ENCODE data around the gene CEP63. TPM values are rescaled to one million over a fixed set of nuclear protein-coding genes. Genes with fewer than 3 reads are reported as not detected.

The CEP63 gene
- total and polyA plus RNA-seq, 2 of the 8 experiments (the other 6 are each of a cell fraction or from before 2014, with no cell fraction given): 5.3 to 18.2 TPM

GRCh38 chr3:134471521-134472193, 14.2 kb upstream of the CEP63 start:
- Histone ChIP-seq H4K91ac (replicated peaks; ENCODE audit: insufficient read length, low read length) (no peak overlapping the region), H3K14ac (ENCODE audit: insufficient read length) (no peak overlapping the region), H3K27me3 (replicated peaks in 1 of 4; ENCODE audit: control insufficient read depth in 3 of 4, extremely low read depth in 1 of 4, insufficient read depth in 3 of 4, low read length in 3 of 4) (no peaks in the 10 kb centered on the region; a peak in 1 of 7 replicates), H3K79me1 (ENCODE audit: low read depth, low read length) (no peaks in the 10 kb centered on the region), H4K8ac (ENCODE audit: extremely low read depth, insufficient read depth, low read length) (no peak overlapping the region), H3K9ac (replicated peaks in 1 of 4; ENCODE audit: extremely low read depth in 1 of 4, low read depth in 3 of 4, low read length in 3 of 4) (no peak overlapping the region), H3K18ac (ENCODE audit: extremely low read depth, low read length) (no peak overlapping the region), H4K20me1 (replicated peaks in 1 of 2; ENCODE audit: control insufficient read depth in 1 of 2, insufficient read depth in 2 of 2, low read length in 2 of 2) (peaks cover 0 to 2% of the 10 kb centered on the region in 2 experiments), H2BK12ac (ENCODE audit: low read depth, low read length) (no peak overlapping the region; the same call in 1 of the 2 replicates), H3K23ac (ENCODE audit: insufficient read length) (no peak overlapping the region), H4K5ac (ENCODE audit: insufficient read length, low read depth, low read length) (no peak overlapping the region), H3K9me3 (ENCODE audit: insufficient read depth in 2 of 2, low read depth in 1 of 2, low read length in 1 of 2) (no peaks in the 10 kb centered on the region), H3K4ac (replicated peaks; ENCODE audit: insufficient read length, low read depth, low read length) (no peak overlapping the region), H2BK15ac (ENCODE audit: low read length) (no peak overlapping the region), H3K23me2 (ENCODE audit: low read depth, low read length) (no peaks in the 10 kb centered on the region), H2AFZ (ENCODE audit: low read length) (no peak overlapping the region), H3K4me1 (replicated peaks in 1 of 4; ENCODE audit: control insufficient read depth in 3 of 4, insufficient read depth in 4 of 4, low read length in 3 of 4) (peaks cover 0 to 3% (median 1%) of the 10 kb centered on the region in 4 experiments; a peak in 3 of 7 replicates), H3K36me3 (ENCODE audit: control insufficient read depth in 2 of 4, insufficient read depth in 4 of 4, low read length in 3 of 4) (peaks cover 0 to under 1% (median 0%) of the 10 kb centered on the region in 4 experiments; a peak in 2 of 8 replicates), H2AK5ac (ENCODE audit: low read depth, low read length) (0 out of 2 replicates have a peak overlapping the region, but pooled peaks have one; percentile 2), H2BK20ac (ENCODE audit: low read length) (no peak overlapping the region), H3K4me3 (ENCODE audit: extremely low read depth in 1 of 4, insufficient read depth in 2 of 4, low read depth in 3 of 4, low read length in 4 of 4) (no peak overlapping the region), H2BK120ac (replicated peaks; ENCODE audit: low read depth, low read length) (no peak overlapping the region), H3K79me2 (ENCODE audit: control insufficient read depth in 1 of 2, insufficient read depth in 2 of 2, low read length in 2 of 2) (no peaks in the 10 kb centered on the region; a peak in 1 of 4 replicates), H3K4me2 (ENCODE audit: insufficient read depth in 1 of 2, low read depth in 2 of 2, low read length in 2 of 2) (no peak overlapping the region), H2BK5ac (ENCODE audit: low read depth, low read length) (no peak overlapping the region), H3K56ac (replicated peaks; ENCODE audit: insufficient read length, low read depth, low read length) (no peak overlapping the region), H3K27ac (ENCODE audit: low read depth, low read length) (no peak overlapping the region)
- TF ChIP-seq JUND (IDR thresholded peaks at IDR 0.05; ENCODE audit: low read length) (no peak), CTBP2 (IDR thresholded peaks at IDR 0.05; ENCODE audit: borderline replicate concordance, insufficient read depth, insufficient read length, low read length) (no peak), BCL11A (IDR thresholded peaks at IDR 0.05; ENCODE audit: low read depth in 2 of 2, low read length in 2 of 2) (no peak), PHF8 (conservative IDR thresholded peaks at IDR 0.05; ENCODE audit: low read depth, low read length) (no peak), EZH2 (IDR thresholded peaks at IDR 0.05; ENCODE audit: low read depth, low read length, severe bottlenecking) (no peak), CBX8 (IDR thresholded peaks at IDR 0.05; ENCODE audit: borderline replicate concordance, low read depth, low read length) (no peak), SP2 (IDR thresholded peaks at IDR 0.05; ENCODE audit: low read length) (no peak), MAX (IDR thresholded peaks at IDR 0.05) (no peak)
- ChIA-PET CTCF (ENCODE audit: partially characterized antibody) (interaction anchor here (0.7 to 11.3 kb wide), 17 partner anchors 7 to 311 kb away, joined by 3 to 138 read pairs (median 4); no protein-coding TSS in a partner anchor), POLR2A (ENCODE audit: partially characterized antibody) (interaction anchor here (0.6 to 1.7 kb wide), 4 partner anchors 12 to 296 kb away, joined by 3 to 5 read pairs (median 4); partner anchors contain the start of gene AMOTL2)
- no peak for FAIRE-seq
- 88% methylated on average over 8 of the region's 8 CpGs; no CpG with 5 or more reads in 1 of the 2 experiments for WGBS, 2 experiments (ENCODE audit: extremely low coverage in 1 of 2, insufficient coverage in 1 of 2, insufficient read length in 1 of 2, insufficient replicate concordance in 2 of 2, low coverage in 1 of 2, low lambda C conversion rate in 2 of 2, missing lambda C conversion rate in 1 of 2)
- DNase-seq (ENCODE audit: low read depth in 1 of 2, low spot score in 2 of 2): no peak

All from H1 (cell line).